WTC11 (cell line): ENCODE measurements around the gene PANX3. TPM values are rescaled to one million over a fixed set of nuclear protein-coding genes. Genes with fewer than 3 reads are reported as not detected.

Source experiments
- ATAC-seq: fragments of 200-7000 bp; cut with Tn5 transposase; 2 replicates; pipeline ENCODE4 v1.10.0; 2021; ENCODE audit warnings: mild to moderate bottlenecking, moderate library complexity
- CTCF ChIA-PET: fragments of 300-600 bp; sonication (Branson Sonifier 250); formaldehyde crosslinking; loops from one replicate; lab custom pipeline; 2021; ENCODE audit warnings: antibody characterized with exemption; lab: Charles Lee
- POLR2A ChIA-PET: fragments of 350-600 bp; sonication (Branson Sonifier 250); formaldehyde crosslinking; loops from one replicate; lab custom pipeline; 2021; ENCODE audit warnings: antibody characterized with exemption; lab: Charles Lee
- DNase-seq: peaks from one replicate; pipeline ENCODE4 v3.0.0; 2021; ENCODE audit warnings: low spot score
- H3K27ac Mint-ChIP-seq: 2 replicates; pipeline ENCODE4 v1.8.0; 2021; ENCODE audit warnings: mixed read lengths
- H3K27me3 Mint-ChIP-seq: 2 replicates; pipeline ENCODE4 v1.8.0; 2021; ENCODE audit warnings: low read depth, mild to moderate bottlenecking, moderate library complexity, mixed read lengths
- H3K36me3 Mint-ChIP-seq: 2 replicates; pipeline ENCODE4 v1.8.0; 2021; ENCODE audit warnings: mixed read lengths
- H3K4me1 Mint-ChIP-seq: 2 replicates; pipeline ENCODE4 v1.8.0; 2022; ENCODE audit warnings: mixed read lengths
- H3K4me3 Mint-ChIP-seq: 2 replicates; pipeline ENCODE4 v1.8.0; 2021; ENCODE audit warnings: mild to moderate bottlenecking, moderate library complexity, mixed read lengths
- H3K9me3 Mint-ChIP-seq: 2 replicates; pipeline ENCODE4 v1.8.0; 2021; ENCODE audit warnings: mixed read lengths
- ATF3 ChIP-seq: sonication (generic); formaldehyde crosslinking; conservative IDR thresholded peaks from 2 replicates; pipeline ENCODE4 v1.8.1; 2022; ENCODE audit warnings: mild to moderate bottlenecking, missing genetic modification reagents
- ESRRA ChIP-seq: sonication (generic); formaldehyde crosslinking; IDR thresholded peaks from 2 replicates; pipeline ENCODE4 v1.8.1; 2022; ENCODE audit warnings: mild to moderate bottlenecking, missing genetic modification reagents, borderline replicate concordance
- ETV6 ChIP-seq: sonication (generic); formaldehyde crosslinking; IDR thresholded peaks from 2 replicates; pipeline ENCODE4 v1.8.1; 2022; ENCODE audit warnings: mild to moderate bottlenecking, missing genetic modification reagents
- FOXP1 ChIP-seq: sonication (generic); formaldehyde crosslinking; IDR thresholded peaks from 2 replicates; pipeline ENCODE4 v1.8.0; 2022; ENCODE audit warnings: missing genetic modification reagents, mild to moderate bottlenecking, moderate library complexity, borderline replicate concordance
- HMGXB4 ChIP-seq: sonication (generic); formaldehyde crosslinking; IDR thresholded peaks from 2 replicates; pipeline ENCODE4 v1.8.1; 2023; ENCODE audit warnings: mild to moderate bottlenecking, moderate library complexity, missing genetic modification reagents
- JAZF1 ChIP-seq: fragments of 250-450 bp; sonication (Bioruptor Pico); IDR thresholded peaks from 2 replicates; pipeline ENCODE4 v1.9.0; 2021; ENCODE audit warnings: moderate library complexity, mild to moderate bottlenecking, inconsistent platforms
- MAX ChIP-seq: sonication (generic); formaldehyde crosslinking; IDR thresholded peaks from 2 replicates; pipeline ENCODE4 v1.8.0; 2022; ENCODE audit warnings: mild to moderate bottlenecking, missing genetic modification reagents
- MYBL2 ChIP-seq: sonication (generic); formaldehyde crosslinking; IDR thresholded peaks from 2 replicates; pipeline ENCODE4 v1.8.1; 2023; ENCODE audit warnings: mild to moderate bottlenecking, moderate library complexity, missing genetic modification reagents
- RELA ChIP-seq: sonication (generic); formaldehyde crosslinking; IDR thresholded peaks from 2 replicates; pipeline ENCODE4 v1.8.1; 2022; ENCODE audit warnings: missing genetic modification reagents, mild to moderate bottlenecking, borderline replicate concordance
- SMAD3 ChIP-seq: sonication (generic); formaldehyde crosslinking; IDR thresholded peaks from 2 replicates; pipeline ENCODE4 v1.8.0; 2022; ENCODE audit warnings: missing genetic modification reagents, mild to moderate bottlenecking, borderline replicate concordance
- USF2 ChIP-seq: sonication (generic); formaldehyde crosslinking; IDR thresholded peaks from 2 replicates; pipeline ENCODE4 v1.8.1; 2023; ENCODE audit warnings: mild to moderate bottlenecking, missing genetic modification reagents, moderate library complexity
- ZMAT4 ChIP-seq: fragments of 250-450 bp; sonication (Bioruptor Pico); IDR thresholded peaks from 2 replicates; pipeline ENCODE4 v1.9.0; 2021; ENCODE audit warnings: mild to moderate bottlenecking
- ZNF416 ChIP-seq: fragments of 250-450 bp; sonication (Bioruptor Pico); IDR thresholded peaks from 2 replicates; pipeline ENCODE4 v1.9.0; 2021; ENCODE audit warnings: mild to moderate bottlenecking, inconsistent platforms
- total RNA-seq: library from RNA; stranded (reverse); gene quantifications from 3 replicates; pipeline ENCODE4 v1.2.3, GENCODE V29; 2021
- TF ChIP-seq, protein P1 (sequence below): fragments of 200-600 bp; IDR thresholded peaks from 2 replicates; pipeline ENCODE4 v1.8.0; 2022; ENCODE audit warnings: antibody characterized with exemption
- TF ChIP-seq, protein P2 (sequence below): sonication (generic); formaldehyde crosslinking; IDR thresholded peaks from 2 replicates; pipeline ENCODE4 v1.8.0; 2022; ENCODE audit warnings: mild to moderate bottlenecking, missing genetic modification reagents
- TF ChIP-seq, protein P3 (sequence below): sonication (generic); formaldehyde crosslinking; IDR thresholded peaks from 2 replicates; pipeline ENCODE4 v1.8.1; 2023; ENCODE audit warnings: mild to moderate bottlenecking, missing genetic modification reagents, moderate library complexity
- TF ChIP-seq, protein P4 (sequence below): sonication (generic); formaldehyde crosslinking; IDR thresholded peaks from 2 replicates; pipeline ENCODE4 v1.8.1; 2022; ENCODE audit warnings: missing genetic modification reagents, borderline replicate concordance

Gene PANX3
- total RNA-seq, 1 experiment from 2014 or later, result not detected

- Mint-ChIP-seq H3K27ac (no peak overlapping the region), H3K9me3 (peaks cover 9% of the 10 kb centered on the region), H3K4me1 (peaks cover 6% of the 10 kb centered on the region), H3K27me3 (peaks cover 3% of the 10 kb centered on the region), H3K4me3 (peak overlapping the region; percentile 14; the same call in 1 of the 2 replicates), H3K36me3 (peaks cover 9% of the 10 kb centered on the region; the same call in 1 of the 2 replicates)
- ChIA-PET CTCF (interaction anchor here (0.6 to 2.0 kb wide), 21 partner anchors 10 to 798 kb away, joined by 3 to 9 read pairs (median 4); partner anchors contain the start of genes ESAM, NRGN, SIAE and SPA17), POLR2A (no interaction called here)
- peak; percentile 49 for DNase-seq
- ATAC-seq, result peak; percentile 83
- TF ChIP-seq ZMAT4, result no peak
- TF ChIP-seq HMGXB4, result 0 out of 2 replicates have a peak, but pooled peaks have one; percentile 42
- TF ChIP-seq ZNF416, result no peak
- TF ChIP-seq, protein P1, sequence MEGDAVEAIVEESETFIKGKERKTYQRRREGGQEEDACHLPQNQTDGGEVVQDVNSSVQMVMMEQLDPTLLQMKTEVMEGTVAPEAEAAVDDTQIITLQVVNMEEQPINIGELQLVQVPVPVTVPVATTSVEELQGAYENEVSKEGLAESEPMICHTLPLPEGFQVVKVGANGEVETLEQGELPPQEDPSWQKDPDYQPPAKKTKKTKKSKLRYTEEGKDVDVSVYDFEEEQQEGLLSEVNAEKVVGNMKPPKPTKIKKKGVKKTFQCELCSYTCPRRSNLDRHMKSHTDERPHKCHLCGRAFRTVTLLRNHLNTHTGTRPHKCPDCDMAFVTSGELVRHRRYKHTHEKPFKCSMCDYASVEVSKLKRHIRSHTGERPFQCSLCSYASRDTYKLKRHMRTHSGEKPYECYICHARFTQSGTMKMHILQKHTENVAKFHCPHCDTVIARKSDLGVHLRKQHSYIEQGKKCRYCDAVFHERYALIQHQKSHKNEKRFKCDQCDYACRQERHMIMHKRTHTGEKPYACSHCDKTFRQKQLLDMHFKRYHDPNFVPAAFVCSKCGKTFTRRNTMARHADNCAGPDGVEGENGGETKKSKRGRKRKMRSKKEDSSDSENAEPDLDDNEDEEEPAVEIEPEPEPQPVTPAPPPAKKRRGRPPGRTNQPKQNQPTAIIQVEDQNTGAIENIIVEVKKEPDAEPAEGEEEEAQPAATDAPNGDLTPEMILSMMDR, result peak; percentile 66
- TF ChIP-seq, protein P2, sequence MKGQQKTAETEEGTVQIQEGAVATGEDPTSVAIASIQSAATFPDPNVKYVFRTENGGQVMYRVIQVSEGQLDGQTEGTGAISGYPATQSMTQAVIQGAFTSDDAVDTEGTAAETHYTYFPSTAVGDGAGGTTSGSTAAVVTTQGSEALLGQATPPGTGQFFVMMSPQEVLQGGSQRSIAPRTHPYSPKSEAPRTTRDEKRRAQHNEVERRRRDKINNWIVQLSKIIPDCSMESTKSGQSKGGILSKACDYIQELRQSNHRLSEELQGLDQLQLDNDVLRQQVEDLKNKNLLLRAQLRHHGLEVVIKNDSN (CRISPR knock-in tag), result no peak
- no peak for TF ChIP-seq SMAD3 (CRISPR knock-in tag)
- TF ChIP-seq MAX (CRISPR knock-in tag), result no peak
- TF ChIP-seq MYBL2 (CRISPR knock-in tag), result no peak
- no peak for TF ChIP-seq ESRRA (CRISPR knock-in tag)
- TF ChIP-seq FOXP1 (CRISPR knock-in tag), result no peak
These were observed 33.4 kb downstream of the PANX3 start for GRCh38 chr11:124644426-124645280.

DNA sequence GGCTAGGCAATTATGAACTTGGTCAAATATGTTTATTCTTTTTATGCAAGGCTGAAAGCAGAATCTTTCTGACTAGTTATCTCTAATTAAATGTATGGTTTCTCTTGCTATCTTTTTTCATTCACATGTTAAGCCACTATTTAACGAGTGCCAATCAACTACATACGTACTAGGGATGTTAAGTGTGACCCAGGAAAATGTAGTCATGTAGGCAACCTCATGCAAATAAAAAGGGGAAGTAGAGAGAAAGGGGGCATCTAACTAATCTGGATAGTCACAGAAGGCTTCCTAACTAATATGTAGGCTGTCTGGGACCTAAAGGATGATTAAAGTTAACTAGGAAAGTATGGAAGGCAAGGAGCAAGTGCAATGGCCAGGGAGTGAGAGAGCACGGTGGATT, 34.9 kb downstream of the PANX3 start:
- CTCF ChIA-PET, result interaction anchor here (1.3 kb wide), 1 partner anchor 191 kb away, joined by 3 read pairs; no protein-coding TSS in a partner anchor
- Mint-ChIP-seq H3K27ac (no peak overlapping the region), H3K4me1 (peaks cover 6% of the 10 kb centered on the region), H3K9me3 (peaks cover 1% of the 10 kb centered on the region)
- TF ChIP-seq ETV6 (CRISPR knock-in tag) (no peak), RELA (CRISPR knock-in tag) (no peak), JAZF1 (no peak), MAX (CRISPR knock-in tag) (no peak), ATF3 (CRISPR knock-in tag) (no peak), USF2 (CRISPR knock-in tag) (no peak)
- TF ChIP-seq, protein P3, sequence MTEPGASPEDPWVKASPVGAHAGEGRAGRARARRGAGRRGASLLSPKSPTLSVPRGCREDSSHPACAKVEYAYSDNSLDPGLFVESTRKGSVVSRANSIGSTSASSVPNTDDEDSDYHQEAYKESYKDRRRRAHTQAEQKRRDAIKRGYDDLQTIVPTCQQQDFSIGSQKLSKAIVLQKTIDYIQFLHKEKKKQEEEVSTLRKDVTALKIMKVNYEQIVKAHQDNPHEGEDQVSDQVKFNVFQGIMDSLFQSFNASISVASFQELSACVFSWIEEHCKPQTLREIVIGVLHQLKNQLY (CRISPR knock-in tag), result no peak
- TF ChIP-seq, protein P4, sequence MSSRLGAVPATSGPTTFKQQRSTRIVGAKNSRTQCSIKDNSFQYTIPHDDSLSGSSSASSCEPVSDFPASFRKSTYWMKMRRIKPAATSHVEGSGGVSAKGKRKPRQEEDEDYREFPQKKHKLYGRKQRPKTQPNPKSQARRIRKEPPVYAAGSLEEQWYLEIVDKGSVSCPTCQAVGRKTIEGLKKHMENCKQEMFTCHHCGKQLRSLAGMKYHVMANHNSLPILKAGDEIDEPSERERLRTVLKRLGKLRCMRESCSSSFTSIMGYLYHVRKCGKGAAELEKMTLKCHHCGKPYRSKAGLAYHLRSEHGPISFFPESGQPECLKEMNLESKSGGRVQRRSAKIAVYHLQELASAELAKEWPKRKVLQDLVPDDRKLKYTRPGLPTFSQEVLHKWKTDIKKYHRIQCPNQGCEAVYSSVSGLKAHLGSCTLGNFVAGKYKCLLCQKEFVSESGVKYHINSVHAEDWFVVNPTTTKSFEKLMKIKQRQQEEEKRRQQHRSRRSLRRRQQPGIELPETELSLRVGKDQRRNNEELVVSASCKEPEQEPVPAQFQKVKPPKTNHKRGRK (CRISPR knock-in tag), result no peak
- TF ChIP-seq, all 79 proteins: peak for 0
- Mint-ChIP-seq H3K36me3 (peaks cover 2% of the 10 kb centered on the region; the same call in 1 of the 2 replicates), H3K4me3 (no peak overlapping the region), H3K27me3 (peaks cover 8% of the 10 kb centered on the region)
- ATAC-seq (no peak), DNase-seq (no peak)
- POLR2A ChIA-PET, result no interaction called here
